ENCODE measurements around the gene AMD1.
"Not testable (repeated sequence)": the region's sequence is repeated elsewhere in the genome, so short reads cannot be mapped to it uniquely, and the experiment has no call there.

AMD1 gene

GRCh38 chr6:110873981-110874879 is at the start of gene AMD1:
AMD1 (plus strand) TSS chr6:110874785; CDS start chr6:110875106, 321 bp downstream.
- peak; percentile 78 for DNase-seq

GRCh38 chr6:110826236-110827129 is 48.1 kb upstream of the AMD1 start:
- no peak for DNase-seq

DNA sequence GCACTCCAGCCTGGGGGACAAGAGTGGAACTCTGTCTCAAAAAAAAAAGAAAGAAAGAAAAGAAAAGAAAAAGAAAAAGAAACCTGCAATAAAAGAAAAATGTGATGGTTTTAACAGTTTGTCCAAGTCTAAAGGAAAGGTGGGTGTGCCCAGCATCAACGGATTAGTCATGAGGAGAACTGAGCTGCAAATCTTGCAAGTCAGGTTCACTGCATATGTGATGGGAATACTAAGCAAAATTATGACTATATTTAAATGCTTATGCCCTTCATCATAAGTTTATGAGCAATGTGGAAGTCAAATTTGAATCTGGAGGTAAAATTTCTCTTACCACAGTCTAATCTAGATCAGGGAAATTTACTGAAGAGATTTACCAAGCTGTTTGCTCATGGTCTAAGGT is 46.2 kb upstream of the AMD1 start:
- DNase-seq: no peak

DNA sequence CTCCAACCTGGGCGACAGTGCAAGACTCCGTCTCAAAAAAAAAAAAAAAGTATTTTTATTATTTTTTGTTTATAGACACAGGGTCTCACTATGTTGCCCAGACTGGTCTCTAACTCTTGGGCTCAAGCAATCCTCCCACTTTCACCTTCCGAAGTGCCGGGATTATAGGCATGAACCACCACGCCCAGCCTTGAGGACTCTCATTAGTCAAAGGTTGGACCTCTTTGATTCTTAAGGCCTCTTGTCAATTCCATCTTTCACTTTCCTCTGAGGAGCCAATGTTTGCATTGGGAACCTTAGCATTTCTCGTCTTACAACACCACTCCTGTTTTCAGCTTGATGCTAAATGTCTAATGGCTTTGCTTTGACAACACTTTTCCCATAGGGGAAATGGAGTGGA is 43.2 kb upstream of the AMD1 start:
- no peak for DNase-seq

- no peak for DNase-seq
Observed at GRCh38 chr6:110833831-110834230, 40.8 kb upstream of the AMD1 start.

GRCh38 chr6:110835751-110836150 is 38.8 kb upstream of the AMD1 start:
- DNase-seq: not testable (repeated sequence)

GRCh38 chr6:110841266-110841665 is 33.3 kb upstream of the AMD1 start:
- no peak for DNase-seq

DNA sequence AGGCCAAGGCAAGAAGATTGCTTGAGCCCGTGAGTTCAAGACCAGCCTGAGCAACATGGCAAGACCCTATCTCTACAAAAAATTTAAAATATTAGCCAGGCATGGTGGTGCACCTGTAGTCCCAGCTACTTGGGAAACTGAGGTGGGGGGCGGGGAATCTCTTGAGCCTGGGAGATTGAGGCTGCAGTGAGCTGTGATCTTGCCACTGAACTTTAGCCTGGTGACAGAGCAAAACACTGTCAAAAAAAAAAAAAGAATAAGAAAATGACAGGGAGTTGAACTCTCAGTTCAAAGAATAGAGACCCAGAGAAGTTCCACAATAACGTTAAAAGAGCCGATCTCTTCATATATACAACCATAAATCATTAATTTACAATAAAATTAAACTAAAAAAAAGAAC is 24.8 kb upstream of the AMD1 start:
- no peak for DNase-seq

DNA sequence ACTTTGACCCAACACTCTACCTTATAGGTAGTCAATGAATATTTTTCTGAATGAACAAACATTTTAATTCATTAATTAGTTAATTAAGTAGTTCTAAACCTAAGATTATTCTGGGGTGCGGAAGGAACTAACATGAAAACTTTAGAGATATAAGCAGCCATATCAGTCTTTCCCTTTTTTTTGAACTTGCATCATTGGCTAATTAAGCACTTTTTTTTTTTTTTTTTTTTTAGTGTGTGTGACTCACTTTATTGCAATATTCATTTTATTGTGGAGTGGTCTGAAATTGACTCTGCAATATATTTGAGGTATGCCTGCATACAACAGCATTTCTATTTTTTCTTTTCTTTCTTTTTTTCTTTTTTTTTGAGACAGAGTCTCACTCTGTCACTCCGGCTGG is 21.8 kb upstream of the AMD1 start:
- DNase-seq: no peak

DNA sequence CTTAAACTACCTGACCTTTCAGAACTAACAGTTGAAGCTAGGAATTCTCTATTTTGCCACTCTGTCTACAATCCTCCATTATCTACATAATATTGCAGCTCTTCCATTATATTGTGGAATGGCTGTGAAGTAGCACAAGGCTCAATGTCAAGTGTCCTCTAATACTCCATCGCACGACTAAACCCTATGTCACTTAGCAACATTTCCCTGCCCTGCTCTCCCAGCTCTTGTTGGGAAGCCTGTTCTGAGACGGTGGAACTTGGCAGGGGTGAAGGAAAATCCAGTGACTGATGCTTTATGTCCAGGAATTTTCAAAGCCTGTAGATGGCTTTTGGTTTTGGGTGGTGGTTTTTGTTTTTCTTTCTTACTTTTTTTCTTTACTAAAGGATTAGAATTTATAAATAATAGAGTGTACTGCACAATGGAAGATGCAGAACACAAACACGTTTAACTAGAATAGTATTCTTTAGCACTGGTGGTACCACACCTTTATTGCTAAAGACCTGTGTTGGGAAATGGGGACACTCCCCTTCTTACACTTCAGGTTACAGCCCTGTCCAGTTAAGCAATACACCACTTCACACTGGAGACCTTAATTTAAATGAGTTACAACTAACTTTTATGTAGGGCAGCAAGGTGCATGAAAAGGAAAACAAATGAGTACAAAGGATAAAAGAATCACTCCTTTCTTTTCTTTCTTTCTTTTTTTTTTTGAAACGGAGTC is 20.7 kb upstream of the AMD1 start:
- DNase-seq: no peak

GRCh38 chr6:110856296-110856695 is 18.3 kb upstream of the AMD1 start:
- DNase-seq: no peak

- DNase-seq: no peak
Observed at GRCh38 chr6:110858016-110858415, 16.6 kb upstream of the AMD1 start.

- no peak for DNase-seq
Observed at GRCh38 chr6:110858562-110859214, 15.9 kb upstream of the AMD1 start.

DNA sequence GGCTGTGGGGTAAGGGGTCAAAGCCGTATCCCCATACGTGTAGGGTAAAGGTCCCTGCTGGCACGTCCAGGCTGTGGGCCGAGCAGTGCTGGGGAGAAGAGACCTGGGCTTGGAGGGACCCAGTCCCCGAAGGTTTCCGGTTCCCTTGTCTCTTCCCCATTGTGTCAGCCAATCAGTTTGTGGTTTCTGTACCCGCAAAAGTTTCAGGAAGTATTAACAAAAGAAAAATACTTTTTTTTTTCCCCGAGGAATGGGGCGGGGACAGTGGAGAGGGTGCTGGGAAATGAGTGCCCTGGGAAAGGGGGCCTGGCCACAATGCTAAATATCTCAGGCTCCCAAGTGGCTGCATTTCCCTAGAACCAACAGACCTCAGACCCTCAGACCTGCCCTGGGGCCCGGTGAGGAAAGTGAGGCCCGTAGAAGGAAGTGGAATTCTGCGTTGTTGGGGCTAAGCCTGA is 15.2 kb upstream of the AMD1 start:
- no peak for DNase-seq

DNA sequence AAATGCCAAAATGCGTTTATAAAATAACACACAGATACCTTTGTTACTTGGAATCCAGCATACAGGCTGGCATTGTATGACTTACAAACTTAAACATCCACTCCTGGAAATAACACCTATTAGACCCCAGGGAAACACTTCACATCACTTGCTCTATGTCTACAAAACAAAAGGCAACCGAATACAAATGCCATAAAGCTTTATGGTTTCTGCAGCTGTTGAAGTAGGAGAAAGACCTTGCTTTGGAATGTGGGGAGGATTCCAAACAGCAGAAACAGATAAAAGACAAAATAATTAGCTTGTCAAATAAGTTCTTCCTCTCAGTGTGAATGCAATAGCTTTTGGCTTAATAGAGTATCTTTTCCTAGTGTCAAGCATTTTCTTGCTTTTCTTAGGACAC is 9.8 kb upstream of the AMD1 start:
- no peak for DNase-seq

- no peak for DNase-seq
Observed at GRCh38 chr6:110874880-110875547, 429 bp downstream of the AMD1 start.

DNA sequence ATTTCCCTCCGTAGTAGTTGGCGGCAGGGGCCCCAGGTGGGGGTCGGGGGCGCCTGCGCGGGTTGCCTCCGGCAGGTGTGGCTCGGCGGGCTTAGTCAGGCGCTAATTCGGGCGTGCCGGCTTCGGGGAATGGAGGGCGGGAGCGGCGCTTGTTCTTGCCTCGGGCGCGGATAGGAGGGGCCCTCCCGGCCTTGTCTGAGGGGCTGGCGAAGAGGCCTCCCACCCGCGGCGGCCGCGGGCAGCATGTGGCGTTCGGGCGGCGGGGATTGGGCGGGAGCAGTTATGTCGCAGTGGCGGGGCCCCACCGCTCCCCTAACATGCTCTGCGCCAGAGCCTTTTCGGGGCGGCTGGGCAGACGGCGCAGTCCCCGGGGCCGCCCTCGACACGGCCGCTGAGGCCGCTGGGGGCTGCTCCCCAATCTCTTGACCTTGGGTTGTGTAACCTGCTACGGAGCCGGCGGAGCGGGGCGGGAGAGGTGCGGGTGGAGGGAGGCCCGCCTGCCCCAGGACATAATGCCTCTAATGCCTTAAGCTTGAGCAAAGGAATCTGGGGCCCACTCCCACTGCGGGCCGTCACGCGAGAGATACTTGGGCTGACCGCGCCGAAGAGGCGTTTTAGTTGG is 1.1 kb downstream of the AMD1 start:
- DNase-seq: no peak

DNA sequence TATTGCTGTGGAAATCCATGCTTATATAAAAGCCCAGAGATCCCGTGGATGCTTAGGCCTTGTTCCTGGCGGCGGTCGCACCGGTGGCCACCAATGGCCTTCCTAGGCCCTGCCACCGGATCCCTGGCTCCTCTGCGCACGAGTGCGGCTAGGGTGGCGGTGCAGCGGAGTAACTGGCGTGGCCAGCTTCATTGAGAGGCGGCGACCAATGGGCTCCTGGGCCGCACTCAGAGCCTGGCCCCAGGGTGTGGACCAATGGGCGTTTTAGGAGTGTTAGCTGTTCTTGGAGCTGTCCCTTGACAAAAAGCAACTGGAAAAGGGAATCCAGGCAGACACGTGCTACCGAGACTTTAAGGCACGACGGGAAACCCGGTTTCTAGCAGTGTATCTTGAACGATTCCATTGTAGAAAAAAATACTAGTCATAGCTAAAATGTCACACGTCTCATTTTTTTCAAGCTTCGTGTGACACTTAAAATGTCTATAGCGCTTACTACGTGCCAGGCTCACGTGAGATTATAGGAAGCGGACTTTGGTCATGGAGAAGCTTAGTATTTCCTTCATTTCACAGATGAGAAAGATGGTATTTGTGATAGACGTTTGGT is 1.7 kb downstream of the AMD1 start:
- DNase-seq: peak; percentile 7

- DNase-seq: no peak
Observed at GRCh38 chr6:110876806-110877564, 2.4 kb downstream of the AMD1 start.

DNA sequence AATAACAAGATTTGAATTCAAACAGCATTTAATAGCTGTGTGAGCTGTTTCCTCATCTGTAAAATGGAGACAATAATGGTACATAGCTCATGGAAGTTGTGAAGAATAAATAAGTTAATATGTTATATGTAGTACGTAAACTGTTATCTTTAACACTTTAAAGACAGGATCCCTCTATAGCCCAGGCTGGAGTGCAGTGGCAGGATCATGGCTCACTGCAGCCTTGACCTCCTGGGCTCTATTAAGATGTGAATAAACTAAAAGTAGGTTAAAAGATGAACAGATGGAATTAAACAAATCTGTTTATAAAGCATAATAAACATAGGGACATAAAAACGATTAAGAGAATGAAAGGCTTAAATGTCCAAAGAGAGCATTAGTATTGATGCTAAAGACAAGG is 3.0 kb downstream of the AMD1 start:
- DNase-seq: no peak
